Spleen (tissue), 11 donors: ENCODE measurements around the gene MS4A6A. TPM values are rescaled to one million over a fixed set of nuclear protein-coding genes. Genes with fewer than 3 reads are reported as not detected.

Experiments
- DNase-seq: peaks from one replicate; pipeline ENCODE4 v3.0.0-alpha.2; 2020
- H3K27ac ChIP-seq, 8 donors: fragments of 200-600 bp; sonication (generic) in 7 of 8; 1 replicate in 4 of 8; 2 replicates in 4 of 8; pipeline versions ENCODE4 v1.5.0 to v1.8.0; 2016 to 2021; ENCODE audit warnings: inconsistent platforms in 4 of 8, mild to moderate bottlenecking in 4 of 8, moderate library complexity in 1 of 8
- H3K27me3 ChIP-seq, 7 donors: fragments of 200-600 bp; sonication (generic) in 6 of 7; replicated peaks in 1 of 7; 1 replicate in 4 of 7; 2 replicates in 3 of 7; pipeline versions ENCODE4 v1.5.0 to v1.8.0; 2016 to 2021; ENCODE audit warnings: inconsistent platforms in 3 of 7, mild to moderate bottlenecking in 1 of 7
- H3K36me3 ChIP-seq, 6 donors: fragments of 200-600 bp; sonication (generic) in 5 of 6; 1 replicate in 4 of 6; 2 replicates in 2 of 6; pipeline versions ENCODE4 v1.5.0 to v1.8.0; 2016 to 2021; ENCODE audit warnings: inconsistent platforms in 2 of 6
- H3K4me1 ChIP-seq, 6 donors: fragments of 200-600 bp; sonication (generic) in 5 of 6; 1 replicate in 3 of 6; 2 replicates in 3 of 6; pipeline versions ENCODE4 v1.5.0 to v1.8.0; 2016 to 2021; ENCODE audit warnings: inconsistent platforms in 3 of 6
- H3K4me3 ChIP-seq, 8 donors: fragments of 200-600 bp; sonication (generic) in 7 of 8; 1 replicate in 4 of 8; 2 replicates in 4 of 8; pipeline versions ENCODE4 v1.5.0 to v1.8.0; 2016 to 2021; ENCODE audit warnings: inconsistent platforms in 4 of 8, mild to moderate bottlenecking in 4 of 8, moderate library complexity in 2 of 8
- H3K9me3 ChIP-seq, 8 donors: fragments of 200-600 bp; sonication (generic) in 7 of 8; 1 replicate in 4 of 8; 2 replicates in 4 of 8; pipeline versions ENCODE4 v1.5.0 to v1.8.0; 2016 to 2021; ENCODE audit warnings: inconsistent platforms in 4 of 8
- POLR2A ChIP-seq, 3 donors: fragments of 450-650 bp; IDR thresholded peaks; one replicate each; pipeline ENCODE4 v1.5.1; 2017; ENCODE audit warnings: antibody characterized with exemption in 3 of 3, mild to moderate bottlenecking in 1 of 3
- POLR2AphosphoS5 ChIP-seq, 3 donors: sonication (generic); formaldehyde crosslinking; IDR thresholded peaks; one replicate each; pipeline ENCODE4 v1.5.1; 2017; ENCODE audit warnings: antibody characterized with exemption in 3 of 3
- WGBS, 5 donors: extraction: QIAGEN DNeasy Blood & Tissue Kit in 3 of 5; methylation state at CpG; one replicate each; pipeline versions ENCODE4 v1.1.5 to v1.1.7; 2013 to 2018; 5-methylcytosine and 5-hydroxymethylcytosine counted together
- intact Hi-C: fragments of 100-400 bp; cut with DNase I; formaldehyde crosslinking; loops from one replicate; pipeline ENCODE4 v1.15.0; 2023; ENCODE audit warnings: low total_unique reads
- polyA plus RNA-seq, 3 donors: library from polyadenylated mRNA; stranded (reverse); fragments of 200-250 nt; gene quantifications; one replicate each; pipeline ENCODE4 v1.2.1, GENCODE V29; 2013
- total RNA-seq, 7 donors: library from RNA; depleted of rRNA in 3 of 7; stranded (reverse); fragments of >200 nt in 3 of 7; fragmentation: NEBNext Ultra II Directional in 4 of 7; extraction: Animal tissue kit (Norgen Biotek cat#: 25700) in 4 of 7; gene quantifications; one replicate each; pipeline versions ENCODE4 v1.1.0 to v1.2.1, GENCODE V29; 2016 to 2021
- TF ChIP-seq, protein P1 (sequence below), 11 experiments: fragments of 200-600 bp in 7 of 11; fragments of 450-650 bp in 4 of 11; sonication (generic) in 4 of 11; IDR thresholded peaks in 8 of 11; conservative IDR thresholded peaks in 3 of 11; 1 replicate in 7 of 11; 2 replicates in 4 of 11; pipeline versions ENCODE4 v1.4.0 to v1.8.0; 2016 to 2021; ENCODE audit warnings: antibody characterized with exemption in 11 of 11, inconsistent platforms in 4 of 11, mild to moderate bottlenecking in 1 of 11
- donor health status: healthy with polysubstance abuse.
- donor health status: DM: no; HTN: no; CAD: no; lungs with moderate emphysema.
- donor health status: DM: no; HTN: no; CAD: no.
- donor health status: Bipolar disorder and iron deficiency.
- donor health status: healthy.
- donor health status: DM: no; HTN: no; CAD: no.
- donor health status: DM: yes; HTN: yes; CAD: no.

Gene MS4A6A
- total and polyA plus RNA-seq, 10 donors = 109 to 560 (median 231) TPM

DNA sequence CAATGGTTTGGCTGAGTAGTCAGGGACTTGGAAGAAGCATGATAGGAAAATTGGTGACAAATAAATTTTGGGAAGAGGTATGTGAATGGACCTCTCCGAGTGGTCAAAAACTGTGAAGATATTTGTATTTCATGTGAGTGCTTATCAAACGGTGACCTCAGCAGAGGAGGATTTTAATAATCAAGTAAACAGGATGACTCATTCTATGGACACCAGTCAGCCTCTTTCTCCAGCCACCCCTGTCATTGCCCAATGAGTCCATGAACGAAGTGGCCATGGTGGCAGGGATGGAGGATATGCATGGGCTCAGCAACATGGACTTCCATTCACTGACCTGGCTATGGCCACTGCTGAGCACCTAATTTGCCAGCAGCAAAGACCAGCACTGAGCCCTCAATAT lies 38.8 kb upstream of the MS4A6A start:
- no peak overlapping the region for H3K27ac ChIP-seq
- no peak for DNase-seq
- WGBS, 5 donors = 58 to 81% (median 72%) methylated on average over 3 of the region's 3 CpGs
- H3K9me3 ChIP-seq = no peaks in the 10 kb centered on the region
- no peaks in the 10 kb centered on the region for H3K36me3 ChIP-seq
- H3K4me1 ChIP-seq = no peaks in the 10 kb centered on the region
- no peak overlapping the region for H3K4me3 ChIP-seq
- TF ChIP-seq POLR2A (IDR thresholded peaks at IDR 0.05) (no peak), POLR2AphosphoS5 (IDR thresholded peaks at IDR 0.05) (no peak)
- TF ChIP-seq, protein P1, sequence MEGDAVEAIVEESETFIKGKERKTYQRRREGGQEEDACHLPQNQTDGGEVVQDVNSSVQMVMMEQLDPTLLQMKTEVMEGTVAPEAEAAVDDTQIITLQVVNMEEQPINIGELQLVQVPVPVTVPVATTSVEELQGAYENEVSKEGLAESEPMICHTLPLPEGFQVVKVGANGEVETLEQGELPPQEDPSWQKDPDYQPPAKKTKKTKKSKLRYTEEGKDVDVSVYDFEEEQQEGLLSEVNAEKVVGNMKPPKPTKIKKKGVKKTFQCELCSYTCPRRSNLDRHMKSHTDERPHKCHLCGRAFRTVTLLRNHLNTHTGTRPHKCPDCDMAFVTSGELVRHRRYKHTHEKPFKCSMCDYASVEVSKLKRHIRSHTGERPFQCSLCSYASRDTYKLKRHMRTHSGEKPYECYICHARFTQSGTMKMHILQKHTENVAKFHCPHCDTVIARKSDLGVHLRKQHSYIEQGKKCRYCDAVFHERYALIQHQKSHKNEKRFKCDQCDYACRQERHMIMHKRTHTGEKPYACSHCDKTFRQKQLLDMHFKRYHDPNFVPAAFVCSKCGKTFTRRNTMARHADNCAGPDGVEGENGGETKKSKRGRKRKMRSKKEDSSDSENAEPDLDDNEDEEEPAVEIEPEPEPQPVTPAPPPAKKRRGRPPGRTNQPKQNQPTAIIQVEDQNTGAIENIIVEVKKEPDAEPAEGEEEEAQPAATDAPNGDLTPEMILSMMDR (IDR thresholded peaks at IDR 0.05 in 8 of 11, conservative IDR thresholded peaks at IDR 0.05 in 3 of 11) = no peak
- intact Hi-C loops = no loop called here
- H3K27me3 ChIP-seq = no peaks in the 10 kb centered on the region

DNA sequence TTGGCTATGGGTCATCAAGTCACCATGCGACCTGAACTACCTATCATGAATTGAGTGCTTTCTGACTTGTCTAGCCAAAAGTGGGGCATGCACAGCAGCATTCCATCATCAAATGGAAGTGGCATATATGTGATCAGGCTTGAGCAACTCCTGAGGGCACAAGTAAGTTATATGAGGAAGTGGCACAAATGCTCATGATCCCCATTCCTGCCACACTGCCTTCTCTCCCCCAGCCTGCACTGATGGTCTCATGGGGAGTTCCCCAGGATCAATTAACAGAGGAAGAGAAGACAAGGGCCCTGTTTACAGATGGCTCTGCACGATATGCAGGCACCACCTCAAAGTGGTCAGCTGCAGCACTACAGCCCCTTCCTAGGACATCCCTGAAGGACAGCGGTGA lies 38.3 kb upstream of the MS4A6A start:
- TF ChIP-seq POLR2A (IDR thresholded peaks at IDR 0.05) (no peak), POLR2AphosphoS5 (IDR thresholded peaks at IDR 0.05) (no peak)
- TF ChIP-seq, protein P1 (IDR thresholded peaks at IDR 0.05 in 8 of 11, conservative IDR thresholded peaks at IDR 0.05 in 3 of 11) = no peak
- WGBS, 5 donors = 76 to 93% (median 91%) methylated on average over 3 of the region's 3 CpGs

DNA sequence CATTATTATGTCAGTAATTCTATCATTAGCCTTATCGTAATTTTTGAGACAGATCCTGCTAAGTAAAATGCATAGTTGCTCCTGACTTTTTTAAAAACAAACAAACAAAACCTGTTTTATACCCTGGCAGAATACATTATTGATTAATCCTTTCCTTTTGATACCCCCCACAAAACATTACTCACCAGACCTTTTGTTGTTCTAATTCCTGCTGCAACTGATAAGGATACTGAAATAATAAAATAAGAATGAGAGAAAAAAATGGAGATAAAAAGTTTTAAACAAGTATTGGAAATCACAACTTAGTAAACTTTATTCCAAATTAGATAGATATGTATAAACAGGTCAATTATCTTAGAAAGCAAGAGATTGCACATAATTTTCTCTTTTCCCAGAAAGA lies 31.5 kb upstream of the MS4A6A start:
- 83 to 94% (median 93%) methylated on average over 1 of the region's 1 CpG for WGBS, 5 donors
- no peak for DNase-seq
- no peaks in the 10 kb centered on the region for H3K9me3 ChIP-seq
- intact Hi-C loops = no loop called here
- H3K4me1 ChIP-seq = no peaks in the 10 kb centered on the region
- no peak overlapping the region for H3K4me3 ChIP-seq
- H3K27ac ChIP-seq = no peak overlapping the region
- TF ChIP-seq POLR2AphosphoS5 (IDR thresholded peaks at IDR 0.05) (no peak), POLR2A (IDR thresholded peaks at IDR 0.05) (no peak)
- TF ChIP-seq, protein P1 (IDR thresholded peaks at IDR 0.05 in 8 of 11, conservative IDR thresholded peaks at IDR 0.05 in 3 of 11) = no peak
- no peaks in the 10 kb centered on the region for H3K27me3 ChIP-seq
- H3K36me3 ChIP-seq = no peaks in the 10 kb centered on the region

More for the DNA sequence above, 38.3 kb upstream of the MS4A6A start:
- Histone ChIP-seq H3K27ac (no peak overlapping the region), H3K27me3 (no peaks in the 10 kb centered on the region), H3K9me3 (no peaks in the 10 kb centered on the region), H3K4me3 (no peak overlapping the region), H3K36me3 (no peaks in the 10 kb centered on the region), H3K4me1 (no peaks in the 10 kb centered on the region)
- no peak for DNase-seq
- intact Hi-C loops = no loop called here

DNA sequence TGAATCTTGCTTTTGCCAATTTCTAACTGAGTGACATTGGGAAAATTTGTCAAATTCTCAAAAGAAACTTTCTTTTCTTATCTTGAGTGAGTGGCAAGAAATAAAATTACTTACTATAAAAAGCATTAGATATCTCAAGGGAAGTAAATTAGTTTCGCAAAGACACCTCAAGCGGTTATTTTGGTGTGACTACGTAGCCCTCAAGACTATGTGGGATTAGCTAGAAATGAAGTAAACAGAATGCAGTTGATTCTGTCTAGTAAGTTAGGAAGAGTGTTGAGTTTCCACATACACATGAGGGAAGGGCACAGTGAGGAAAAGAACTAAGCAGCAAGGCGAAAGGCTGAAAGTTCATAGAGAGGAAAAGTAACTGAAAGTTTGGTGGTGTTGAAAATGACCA lies 28.3 kb upstream of the MS4A6A start:
- Histone ChIP-seq H3K4me3 (no peak overlapping the region), H3K4me1 (no peaks in the 10 kb centered on the region), H3K9me3 (no peaks in the 10 kb centered on the region), H3K27ac (no peak overlapping the region), H3K27me3 (no peaks in the 10 kb centered on the region), H3K36me3 (no peaks in the 10 kb centered on the region)
- DNase-seq = no peak
- intact Hi-C loops = no loop called here
- 73 to 80% (median 75%) methylated on average over 4 of the region's 4 CpGs for WGBS, 5 donors
- no peak for TF ChIP-seq POLR2A (IDR thresholded peaks at IDR 0.05)
- TF ChIP-seq, protein P1 (IDR thresholded peaks at IDR 0.05 in 8 of 11, conservative IDR thresholded peaks at IDR 0.05 in 3 of 11) = no peak
- TF ChIP-seq POLR2AphosphoS5 (IDR thresholded peaks at IDR 0.05) = no peak
